Vagina (tissue), 2 donors: ENCODE data around the gene RNF31.

Experiments used
- POLR2A ChIP-seq, 2 donors: fragments of 450-650 bp; IDR thresholded peaks; one replicate each; pipeline ENCODE4 v1.6.1; 2017; ENCODE audit warnings: antibody characterized with exemption in 2 of 2, mild to moderate bottlenecking in 2 of 2, moderate library complexity in 2 of 2
- POLR2AphosphoS5 ChIP-seq, 2 donors: sonication (generic); formaldehyde crosslinking; IDR thresholded peaks; one replicate each; pipeline ENCODE4 v1.9.0; 2017; ENCODE audit warnings: antibody characterized with exemption in 2 of 2, mild to moderate bottlenecking in 2 of 2, low read depth in 1 of 2; ENCODE audit not compliant: insufficient read depth in 1 of 2
- TF ChIP-seq, protein P1 (sequence below), 3 experiments: fragments of 450-650 bp in 2 of 3; fragments of 200-600 bp in 1 of 3; sonication (generic) in 1 of 3; IDR thresholded peaks; one replicate each; pipeline ENCODE4 v1.5.1; 2017 to 2019; ENCODE audit warnings: antibody characterized with exemption in 3 of 3, mild to moderate bottlenecking in 2 of 3, moderate library complexity in 2 of 3

DNA sequence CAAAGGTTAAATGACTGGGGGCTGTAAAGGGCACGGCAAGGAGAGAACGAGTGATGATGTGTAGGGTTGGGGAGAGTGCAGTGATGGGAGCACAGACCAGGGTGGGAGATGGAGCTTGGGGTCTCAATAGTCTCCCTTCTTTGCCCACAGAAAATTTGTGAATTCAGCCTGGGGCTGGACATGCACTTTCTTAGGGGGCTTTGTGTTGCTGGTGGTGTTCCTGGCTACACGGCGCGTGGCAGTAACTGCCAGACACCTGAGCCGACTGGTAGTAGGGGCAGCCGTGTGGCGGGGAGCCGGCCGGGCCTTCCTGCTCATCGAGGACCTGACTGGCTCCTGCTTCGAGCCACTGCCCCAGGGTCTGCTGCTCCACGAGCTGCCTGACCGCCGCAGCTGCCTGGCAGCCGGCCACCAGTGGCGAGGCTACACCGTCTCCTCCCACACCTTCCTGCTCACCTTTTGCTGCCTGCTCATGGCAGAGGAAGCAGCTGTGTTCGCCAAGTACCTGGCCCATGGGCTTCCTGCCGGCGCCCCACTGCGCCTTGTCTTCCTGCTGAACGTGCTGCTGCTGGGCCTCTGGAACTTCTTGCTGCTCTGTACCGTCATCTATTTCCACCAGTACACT, 15.1 kb upstream of the RNF31 start:
- TF ChIP-seq, protein P1, sequence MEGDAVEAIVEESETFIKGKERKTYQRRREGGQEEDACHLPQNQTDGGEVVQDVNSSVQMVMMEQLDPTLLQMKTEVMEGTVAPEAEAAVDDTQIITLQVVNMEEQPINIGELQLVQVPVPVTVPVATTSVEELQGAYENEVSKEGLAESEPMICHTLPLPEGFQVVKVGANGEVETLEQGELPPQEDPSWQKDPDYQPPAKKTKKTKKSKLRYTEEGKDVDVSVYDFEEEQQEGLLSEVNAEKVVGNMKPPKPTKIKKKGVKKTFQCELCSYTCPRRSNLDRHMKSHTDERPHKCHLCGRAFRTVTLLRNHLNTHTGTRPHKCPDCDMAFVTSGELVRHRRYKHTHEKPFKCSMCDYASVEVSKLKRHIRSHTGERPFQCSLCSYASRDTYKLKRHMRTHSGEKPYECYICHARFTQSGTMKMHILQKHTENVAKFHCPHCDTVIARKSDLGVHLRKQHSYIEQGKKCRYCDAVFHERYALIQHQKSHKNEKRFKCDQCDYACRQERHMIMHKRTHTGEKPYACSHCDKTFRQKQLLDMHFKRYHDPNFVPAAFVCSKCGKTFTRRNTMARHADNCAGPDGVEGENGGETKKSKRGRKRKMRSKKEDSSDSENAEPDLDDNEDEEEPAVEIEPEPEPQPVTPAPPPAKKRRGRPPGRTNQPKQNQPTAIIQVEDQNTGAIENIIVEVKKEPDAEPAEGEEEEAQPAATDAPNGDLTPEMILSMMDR (IDR thresholded peaks at IDR 0.05): no peak
- TF ChIP-seq POLR2A (IDR thresholded peaks at IDR 0.05) (no peak), POLR2AphosphoS5 (IDR thresholded peaks at IDR 0.05; ENCODE audit: insufficient read depth in 1 of 2, low read depth in 1 of 2) (no peak)
